ENCODE measurements around the gene F11. TPM values are rescaled to one million over a fixed set of nuclear protein-coding genes. Genes with fewer than 3 reads are reported as not detected.

The F11 gene
- total RNA-seq (2014; rRNA removed; shearing (Covaris generic)): not detected in 2 replicates

DNA sequence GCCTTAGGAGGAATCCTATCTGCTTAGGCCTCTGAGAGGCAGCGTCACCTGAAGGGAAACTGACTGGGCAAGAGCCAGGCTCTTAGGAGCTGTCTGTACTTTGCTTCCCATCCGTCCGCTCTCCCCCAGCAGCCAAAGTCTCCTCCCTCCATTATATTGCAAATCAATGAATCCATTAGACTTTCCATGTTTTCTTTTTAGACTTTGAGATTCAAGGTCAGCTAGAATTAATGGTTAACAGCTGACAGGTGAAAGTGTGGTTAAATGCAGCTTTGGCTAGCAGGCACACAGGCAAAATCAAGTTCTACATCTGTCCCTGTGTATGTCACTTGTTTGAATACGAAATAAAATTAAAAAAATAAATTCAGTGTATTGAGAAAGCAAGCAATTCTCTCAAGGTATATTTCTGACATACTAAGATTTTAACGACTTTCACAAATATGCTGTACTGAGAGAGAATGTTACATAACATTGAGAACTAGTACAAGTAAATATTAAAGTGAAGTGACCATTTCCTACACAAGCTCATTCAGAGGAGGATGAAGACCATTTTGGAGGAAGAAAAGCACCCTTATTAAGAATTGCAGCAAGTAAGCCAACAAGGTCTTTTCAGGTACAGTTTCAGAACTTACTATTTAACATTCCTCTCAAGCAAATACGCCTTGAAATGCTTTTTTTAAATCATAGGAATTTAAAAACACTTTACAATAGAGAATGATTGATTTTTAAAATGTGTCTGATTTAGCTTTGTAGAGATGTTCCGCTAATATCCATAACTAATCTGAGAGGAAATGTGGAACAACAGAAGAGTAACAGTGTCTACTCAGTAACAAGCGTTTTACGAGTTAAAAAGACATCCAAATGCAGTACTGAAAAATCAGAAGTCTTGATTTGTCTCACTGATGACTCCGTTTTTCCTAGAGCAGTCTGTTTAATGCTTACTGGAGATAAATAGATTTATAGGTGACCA is at the start of gene F11:
Gene F11 (plus strand): TSS at position 507 of the 970 bp plus-strand sequence. CDS start 948 bp downstream, outside the sequence.
- H3K9me3 ChIP-seq (replicated peaks): no peaks in the 10 kb centered on the region
- H3K4me1 ChIP-seq (replicated peaks): no peaks in the 10 kb centered on the region
- H3K4me3 ChIP-seq: no peak within 1 kb of the TSS

DNA sequence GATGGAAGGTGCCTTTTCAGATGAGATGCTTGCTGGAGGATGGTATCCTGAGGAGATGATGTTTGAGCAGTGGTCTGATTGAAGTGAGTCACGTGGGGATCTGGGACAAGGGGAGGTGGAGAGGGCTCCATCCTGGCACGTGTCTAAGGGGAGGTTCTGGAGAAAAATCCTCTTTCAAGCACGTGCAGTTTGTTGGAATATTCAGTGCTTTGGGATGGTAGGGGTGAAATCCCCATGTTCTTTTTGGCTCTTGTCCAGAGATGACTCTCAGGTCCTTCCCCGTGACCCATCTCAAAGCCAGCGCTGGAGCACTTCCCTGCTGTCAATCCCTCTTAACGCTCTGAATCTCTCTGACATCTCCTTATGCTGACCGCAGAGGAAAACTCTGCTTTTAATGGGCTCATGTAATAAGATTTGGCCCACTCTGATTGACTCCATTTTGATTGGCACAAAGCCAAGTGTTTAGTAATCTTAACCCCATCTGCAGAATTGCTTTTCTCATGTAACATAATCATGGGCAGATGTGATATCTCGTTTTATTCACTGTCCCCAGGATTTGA is 49.4 kb upstream of the F11 start:
- Histone ChIP-seq H3K9me3 (replicated peaks) (no peaks in the 10 kb centered on the region), H3K27ac (no peak overlapping the region), H3K4me3 (no peak overlapping the region), H3K27me3 (replicated peaks) (no peaks in the 10 kb centered on the region), H3K4me1 (replicated peaks) (no peaks in the 10 kb centered on the region), H3K36me3 (no peaks in the 10 kb centered on the region)
- DNase-seq (ENCODE audit: low read depth in 1 of 2, low spot score in 2 of 2): no peak

More for the DNA sequence above, at the start of gene F11:
- peaks cover 5% of the 10 kb centered on the region; the same call in 1 of the 2 replicates for H3K27me3 ChIP-seq (replicated peaks)
- no peak for DNase-seq (ENCODE audit: low read depth in 1 of 2, low spot score in 2 of 2)
- no peak within 1 kb of the TSS for H3K27ac ChIP-seq
- no peaks in the 10 kb centered on the region for H3K36me3 ChIP-seq

DNA sequence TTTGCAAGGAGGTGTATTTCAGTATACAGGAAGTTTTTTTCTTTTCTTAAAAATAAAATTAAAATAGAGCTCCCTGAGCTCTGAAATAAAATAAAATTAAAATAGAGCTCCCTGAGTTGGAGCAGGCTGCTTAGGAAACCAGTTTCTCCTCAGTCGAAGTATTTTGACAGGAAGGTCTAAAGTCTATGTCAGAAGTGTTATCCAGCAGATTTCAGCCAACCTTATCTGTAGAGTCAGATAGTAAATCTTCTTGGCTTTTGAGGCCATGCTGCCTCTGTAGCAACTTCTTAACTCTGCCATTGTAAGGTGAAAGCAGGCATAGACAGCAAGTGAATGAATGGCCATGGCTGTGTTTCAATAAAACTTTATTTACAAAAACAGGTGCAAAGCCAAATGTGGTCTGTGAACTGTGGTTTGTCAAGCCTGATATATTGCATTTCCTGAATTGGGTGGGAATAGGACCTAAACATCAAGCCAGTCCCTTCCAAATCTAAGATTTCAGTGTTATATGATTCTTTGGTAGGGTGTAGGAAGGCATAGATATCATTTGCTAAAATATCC is 48.2 kb upstream of the F11 start:
- no peak overlapping the region for H3K27ac ChIP-seq
- H3K36me3 ChIP-seq: no peaks in the 10 kb centered on the region
- no peaks in the 10 kb centered on the region for H3K27me3 ChIP-seq (replicated peaks)
- H3K4me3 ChIP-seq: no peak overlapping the region
- no peaks in the 10 kb centered on the region for H3K4me1 ChIP-seq (replicated peaks)
- H3K9me3 ChIP-seq (replicated peaks): no peaks in the 10 kb centered on the region
- no peak for DNase-seq (ENCODE audit: low read depth in 1 of 2, low spot score in 2 of 2)

DNA sequence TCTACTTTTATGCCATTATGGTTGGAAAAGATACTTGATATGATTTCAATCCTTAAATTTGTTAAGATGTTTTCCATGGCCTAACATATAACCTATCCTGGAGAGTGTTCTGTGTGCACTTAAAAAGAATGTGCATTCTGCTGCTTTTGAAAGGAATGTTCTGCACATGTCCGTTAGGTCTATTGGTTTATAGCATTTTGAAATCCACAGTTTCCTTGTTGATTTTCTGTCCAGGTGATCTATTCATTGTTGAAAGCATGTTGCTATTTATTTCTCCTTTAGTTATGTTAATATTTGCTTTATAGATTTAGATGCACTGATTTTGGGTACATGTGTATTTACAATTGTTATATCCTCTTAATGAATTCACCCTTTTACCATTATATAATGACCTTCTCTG is 44.4 kb upstream of the F11 start:
- no peak overlapping the region for H3K4me3 ChIP-seq
- no peaks in the 10 kb centered on the region for H3K36me3 ChIP-seq
- no peak for DNase-seq (ENCODE audit: low read depth in 1 of 2, low spot score in 2 of 2)
- H3K27me3 ChIP-seq (replicated peaks): no peaks in the 10 kb centered on the region
- H3K4me1 ChIP-seq (replicated peaks): no peaks in the 10 kb centered on the region
- no peak overlapping the region for H3K27ac ChIP-seq
- H3K9me3 ChIP-seq (replicated peaks): no peaks in the 10 kb centered on the region

DNA sequence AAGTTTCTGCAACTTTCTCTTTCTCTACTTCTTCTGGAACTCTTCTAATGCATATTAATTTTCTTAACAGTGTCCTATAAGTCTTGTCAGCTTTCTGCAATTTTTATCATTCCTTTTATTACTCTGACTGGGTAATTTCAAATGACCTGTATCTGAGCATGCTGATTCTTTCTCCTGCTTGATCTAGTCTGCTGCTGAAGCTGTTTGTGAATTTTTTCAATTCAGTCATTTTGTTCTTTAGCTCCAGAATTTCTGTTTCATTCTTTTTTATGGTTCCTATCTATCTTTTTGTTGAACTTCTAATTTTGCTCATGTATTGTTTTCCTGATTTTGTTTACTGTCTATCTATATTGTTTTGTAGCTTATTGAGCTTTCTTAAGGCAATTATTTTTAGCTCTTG is 40.1 kb upstream of the F11 start:
- Histone ChIP-seq H3K4me1 (replicated peaks) (no peaks in the 10 kb centered on the region), H3K36me3 (no peaks in the 10 kb centered on the region), H3K9me3 (replicated peaks) (no peaks in the 10 kb centered on the region), H3K4me3 (no peak overlapping the region), H3K27ac (no peak overlapping the region), H3K27me3 (replicated peaks) (no peaks in the 10 kb centered on the region)
- no peak for DNase-seq (ENCODE audit: low read depth in 1 of 2, low spot score in 2 of 2)

DNA sequence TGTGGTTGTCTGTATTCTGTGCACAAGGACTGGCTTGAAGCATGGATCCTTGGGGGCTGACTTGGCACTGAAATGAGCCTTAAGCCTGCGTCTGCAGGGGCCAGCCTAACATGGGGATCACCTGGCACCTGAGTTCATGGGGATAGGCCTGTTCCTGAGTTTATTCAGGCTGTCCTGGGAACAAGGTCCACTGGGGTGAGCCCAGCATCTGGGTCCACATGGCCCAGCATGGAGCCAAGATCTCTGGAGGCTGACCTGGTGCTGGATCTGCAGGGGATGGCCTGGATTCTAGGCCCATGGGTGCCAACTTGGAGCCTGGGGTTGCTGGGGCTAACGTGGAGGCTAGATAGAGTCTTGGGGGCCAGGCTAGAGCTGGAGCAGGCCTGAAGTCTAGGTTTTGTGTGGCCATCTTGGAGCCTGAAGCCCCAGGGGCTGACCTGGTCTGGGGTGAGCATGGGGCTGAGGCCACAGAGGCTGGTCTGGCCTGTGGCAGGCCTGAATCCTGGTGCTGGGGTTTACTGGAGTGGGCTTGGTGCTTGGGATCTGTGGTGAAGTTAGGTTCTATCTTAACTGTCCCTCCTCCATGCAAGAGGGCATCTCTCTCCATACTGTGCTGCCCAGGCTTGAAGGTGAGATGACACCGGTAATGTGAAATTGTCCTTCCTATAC is 39.3 kb upstream of the F11 start:
- Histone ChIP-seq H3K27ac (no peak overlapping the region), H3K36me3 (no peaks in the 10 kb centered on the region), H3K4me3 (no peak overlapping the region), H3K4me1 (replicated peaks) (no peaks in the 10 kb centered on the region), H3K9me3 (replicated peaks) (no peaks in the 10 kb centered on the region), H3K27me3 (replicated peaks) (no peaks in the 10 kb centered on the region)
- no peak for DNase-seq (ENCODE audit: low read depth in 1 of 2, low spot score in 2 of 2)

DNA sequence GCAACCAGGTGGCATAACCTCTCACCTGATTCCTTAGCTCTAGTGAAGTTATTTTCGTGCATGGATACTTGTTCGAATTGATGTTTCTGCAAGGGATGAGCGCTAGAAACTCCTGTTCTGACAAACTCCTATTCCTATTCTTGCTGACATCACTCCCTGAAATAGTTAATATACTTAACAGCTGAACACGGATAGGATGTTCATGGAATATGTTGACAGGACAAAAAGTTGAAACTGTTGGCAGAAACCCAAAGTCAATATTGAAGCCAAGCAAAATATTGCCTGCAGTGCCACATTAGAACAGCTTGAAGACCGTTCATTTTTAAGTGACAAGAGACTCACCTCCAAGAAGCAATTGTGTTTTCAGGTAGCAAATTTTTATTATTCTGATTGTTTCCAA is 38.8 kb upstream of the F11 start, which contains the start of gene KLKB1:
Gene KLKB1 (plus strand): TSS at position 287 of the 400 bp plus-strand sequence. CDS start 689 bp downstream, outside the sequence.
- no peaks in the 10 kb centered on the region for H3K4me1 ChIP-seq (replicated peaks)
- DNase-seq (ENCODE audit: low read depth in 1 of 2, low spot score in 2 of 2): no peak
- H3K36me3 ChIP-seq: no peaks in the 10 kb centered on the region
- no peak within 1 kb of the TSS for H3K27ac ChIP-seq
- H3K27me3 ChIP-seq (replicated peaks): no peaks in the 10 kb centered on the region
- H3K4me3 ChIP-seq: no peak within 1 kb of the TSS
- H3K9me3 ChIP-seq (replicated peaks): no peaks in the 10 kb centered on the region

DNA sequence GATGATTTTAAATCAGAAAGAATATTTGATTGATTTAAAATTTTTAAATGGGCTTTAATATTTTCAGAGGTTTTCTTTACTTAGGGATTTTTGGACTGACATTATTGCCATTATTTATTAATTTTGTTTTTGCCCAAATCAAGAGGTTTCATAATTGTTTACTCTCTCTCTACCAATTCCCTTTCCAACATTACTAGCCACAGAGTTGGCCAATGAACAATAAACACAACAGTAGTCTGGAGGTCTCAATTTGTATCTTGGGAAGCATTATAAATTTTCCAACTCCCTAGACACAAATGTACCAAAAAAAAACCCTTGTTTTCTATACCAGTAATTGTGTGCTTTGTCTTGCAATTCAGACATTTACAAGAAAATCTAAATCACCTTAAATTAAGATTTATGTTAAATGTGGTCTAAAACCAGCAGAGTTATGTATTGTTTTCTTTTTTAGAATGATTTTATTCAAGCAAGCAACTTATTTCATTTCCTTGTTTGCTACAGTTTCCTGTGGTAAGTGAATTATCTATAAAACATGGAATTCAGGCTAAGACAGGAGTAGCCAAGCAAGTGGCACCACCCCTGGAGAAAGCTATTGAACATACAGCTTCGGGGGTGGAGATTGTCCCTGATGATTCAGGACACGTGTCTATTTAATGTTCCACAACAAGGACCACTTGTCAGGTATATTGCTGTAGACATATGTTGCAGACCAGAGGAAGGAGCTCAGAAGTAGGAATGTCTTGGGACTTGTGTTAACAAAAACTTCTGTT is 38.1 kb upstream of the F11 start:
- Histone ChIP-seq H3K4me1 (replicated peaks) (no peaks in the 10 kb centered on the region), H3K36me3 (no peaks in the 10 kb centered on the region), H3K4me3 (no peak overlapping the region), H3K27ac (no peak overlapping the region), H3K9me3 (replicated peaks) (no peaks in the 10 kb centered on the region), H3K27me3 (replicated peaks) (no peaks in the 10 kb centered on the region)
- no peak for DNase-seq (ENCODE audit: low read depth in 1 of 2, low spot score in 2 of 2)

DNA sequence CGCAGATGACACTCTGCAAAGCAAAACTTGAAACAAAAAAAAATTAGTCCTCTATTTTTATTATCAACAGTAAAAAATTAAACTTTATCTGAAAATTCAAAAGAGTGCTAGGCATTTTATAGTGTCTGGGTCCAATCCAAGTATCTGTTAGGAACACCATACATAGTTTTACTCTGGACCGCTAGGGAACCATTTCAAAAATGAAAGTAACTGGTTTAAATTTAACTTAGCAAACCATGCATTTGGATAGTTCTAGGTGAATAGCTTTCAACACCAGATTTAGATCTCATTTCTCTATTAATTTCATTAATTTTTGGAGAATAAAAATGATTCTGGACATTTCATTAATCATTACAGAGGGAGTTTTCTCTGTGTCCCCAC is 37.5 kb upstream of the F11 start:
- no peak for DNase-seq (ENCODE audit: low read depth in 1 of 2, low spot score in 2 of 2)
- H3K4me3 ChIP-seq: no peak overlapping the region
- H3K27me3 ChIP-seq (replicated peaks): no peaks in the 10 kb centered on the region

DNA sequence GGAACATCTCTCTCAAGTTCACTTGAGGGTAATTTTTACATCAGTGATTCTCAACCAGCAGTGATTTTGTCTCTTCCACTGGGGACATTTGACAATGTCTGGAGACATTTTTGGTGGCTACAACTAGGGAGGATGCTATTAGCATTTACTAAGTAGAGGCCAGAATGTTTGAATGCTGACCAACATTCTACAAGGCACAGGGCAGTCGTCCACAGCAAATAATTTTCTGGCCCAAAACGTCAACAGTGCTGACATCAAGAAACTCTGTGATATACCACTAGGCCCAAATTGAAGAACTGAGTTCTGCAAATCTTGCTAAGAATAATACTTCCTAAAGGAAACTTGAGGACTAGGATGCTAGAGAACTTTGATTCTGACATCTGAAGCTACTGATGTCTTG is 31.6 kb upstream of the F11 start:
- no peaks in the 10 kb centered on the region for H3K27me3 ChIP-seq (replicated peaks)
- no peaks in the 10 kb centered on the region for H3K36me3 ChIP-seq

More for the DNA sequence above, 37.5 kb upstream of the F11 start:
- H3K4me1 ChIP-seq (replicated peaks): no peaks in the 10 kb centered on the region
- H3K36me3 ChIP-seq: no peaks in the 10 kb centered on the region
- no peaks in the 10 kb centered on the region for H3K9me3 ChIP-seq (replicated peaks)
- no peak overlapping the region for H3K27ac ChIP-seq

DNA sequence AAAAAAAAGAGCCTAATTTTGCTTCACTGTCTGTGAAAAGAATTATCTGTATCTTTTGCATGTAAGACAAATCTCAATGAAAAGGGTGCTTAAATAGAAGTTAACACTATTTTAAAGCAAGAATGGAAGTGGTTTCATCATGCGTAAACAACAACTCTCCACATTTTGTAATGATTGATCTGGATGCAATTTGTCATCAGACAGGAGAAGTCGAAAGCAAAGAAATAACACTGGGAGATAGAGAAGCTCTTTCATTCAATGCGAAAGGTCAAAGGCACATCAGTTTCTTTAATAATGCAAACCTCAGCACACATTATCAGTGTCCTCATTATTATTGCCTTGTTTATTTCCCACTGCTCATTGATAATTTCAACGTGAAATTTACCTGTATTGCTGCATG is 29.9 kb upstream of the F11 start:
- no peaks in the 10 kb centered on the region for H3K36me3 ChIP-seq
- no peaks in the 10 kb centered on the region for H3K27me3 ChIP-seq (replicated peaks)
- no peak overlapping the region for H3K4me3 ChIP-seq
- H3K27ac ChIP-seq: no peak overlapping the region
- no peak for DNase-seq (ENCODE audit: low read depth in 1 of 2, low spot score in 2 of 2)
- H3K9me3 ChIP-seq (replicated peaks): no peaks in the 10 kb centered on the region
- no peaks in the 10 kb centered on the region for H3K4me1 ChIP-seq (replicated peaks)

More for the DNA sequence above, 31.6 kb upstream of the F11 start:
- Histone ChIP-seq H3K4me1 (replicated peaks) (no peaks in the 10 kb centered on the region), H3K9me3 (replicated peaks) (no peaks in the 10 kb centered on the region), H3K4me3 (no peak overlapping the region), H3K27ac (no peak overlapping the region)
- no peak for DNase-seq (ENCODE audit: low read depth in 1 of 2, low spot score in 2 of 2)

DNA sequence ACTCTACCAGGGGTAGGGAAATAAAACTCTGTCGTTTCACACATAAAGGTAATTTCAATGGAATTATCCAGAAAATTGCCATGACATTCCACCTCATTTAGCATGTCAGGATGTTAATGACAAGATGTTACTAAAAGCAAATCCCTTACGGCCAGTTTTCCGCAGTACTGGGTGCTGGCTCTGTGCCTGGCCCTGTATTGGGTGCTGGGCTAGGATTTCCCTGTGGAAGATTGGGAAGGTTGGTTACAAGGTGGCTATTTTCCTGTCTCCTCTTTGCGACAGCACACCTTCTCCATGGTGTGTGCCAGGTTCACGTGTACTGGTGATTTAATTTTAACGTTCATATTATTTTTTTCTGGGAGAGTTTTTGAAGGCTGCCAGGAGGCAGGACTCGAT is 25.5 kb upstream of the F11 start:
- Histone ChIP-seq H3K4me1 (replicated peaks) (no peaks in the 10 kb centered on the region), H3K9me3 (replicated peaks) (no peaks in the 10 kb centered on the region), H3K27ac (no peak overlapping the region), H3K27me3 (replicated peaks) (no peaks in the 10 kb centered on the region), H3K4me3 (no peak overlapping the region), H3K36me3 (no peaks in the 10 kb centered on the region)
- DNase-seq (ENCODE audit: low read depth in 1 of 2, low spot score in 2 of 2): no peak

DNA sequence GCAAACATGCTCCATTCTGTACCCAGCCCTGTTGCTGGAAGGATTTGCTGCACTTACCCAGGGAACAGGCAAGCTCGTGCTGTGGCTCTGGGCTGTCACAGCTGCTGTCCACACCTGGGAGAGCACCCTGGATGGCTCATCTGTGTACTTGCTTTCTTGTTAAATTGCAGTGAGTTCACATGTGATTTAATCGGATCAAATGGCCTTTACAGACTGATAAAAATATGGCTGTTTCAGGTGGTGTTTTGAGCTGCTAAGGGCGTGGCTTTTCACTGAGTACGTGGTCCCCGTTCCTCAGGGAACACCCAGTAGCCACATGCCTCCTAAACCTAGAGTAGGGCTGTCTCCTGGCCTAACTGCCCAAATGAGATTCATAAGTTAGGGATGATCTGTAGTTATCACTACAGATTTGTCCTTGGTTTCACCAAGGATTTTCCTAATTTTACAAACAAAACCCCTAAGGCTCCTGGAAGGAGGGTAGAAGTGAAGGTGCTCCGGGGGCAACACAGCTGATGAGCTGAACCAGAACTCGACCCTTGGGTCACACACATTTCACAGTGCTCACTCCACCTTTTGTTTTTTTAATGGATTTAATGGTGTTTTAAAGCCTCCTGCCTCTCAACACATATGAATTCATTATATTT is 25.0 kb upstream of the F11 start:
- DNase-seq (ENCODE audit: low read depth in 1 of 2, low spot score in 2 of 2): no peak
- no peaks in the 10 kb centered on the region for H3K27me3 ChIP-seq (replicated peaks)
- H3K4me3 ChIP-seq: no peak overlapping the region
- H3K36me3 ChIP-seq: no peaks in the 10 kb centered on the region
- no peaks in the 10 kb centered on the region for H3K4me1 ChIP-seq (replicated peaks)
- no peaks in the 10 kb centered on the region for H3K9me3 ChIP-seq (replicated peaks)
- H3K27ac ChIP-seq: no peak overlapping the region

Data from SJSA1 (cell line).